Bronchial epithelial cell (primary cell): ENCODE results near the gene NFATC4. TPM values are rescaled to one million over a fixed set of nuclear protein-coding genes. Genes with fewer than 3 reads are reported as not detected.

ENCODE experiments used
- DNase-seq: peaks from one replicate; pipeline ENCODE4 v3.0.0-alpha.2; 2010; ENCODE audit warnings: low read depth
- FAIRE-seq: peaks from 2 replicates; lab custom pipeline; 2011; peaks lifted over from hg19 to GRCh38; lab: Jason Lieb, UNC
- H3K27me3 ChIP-seq: 2 replicates; pipeline ENCODE4 v1.5.1; 2011; ENCODE audit warnings: low read length; ENCODE audit not compliant: control insufficient read depth, insufficient read depth
- H3K36me3 ChIP-seq: 2 replicates; pipeline ENCODE4 v1.5.1; 2011; ENCODE audit warnings: low read length; ENCODE audit not compliant: control insufficient read depth, insufficient read depth
- H3K4me3 ChIP-seq: 2 replicates; pipeline ENCODE4 v1.5.1; 2011; ENCODE audit warnings: mild to moderate bottlenecking, low read depth, low read length, control low read depth
- CTCF ChIP-seq: IDR thresholded peaks from 2 replicates; pipeline ENCODE4 v1.5.1; 2011; ENCODE audit warnings: mild to moderate bottlenecking, moderate library complexity, low read length, control low read depth, inconsistent platforms; ENCODE audit not compliant: insufficient read depth, severe bottlenecking
- total RNA-seq: library from RNA; depleted of rRNA; stranded (reverse); fragments of >200 nt; gene quantifications from 2 replicates; pipeline ENCODE4 v1.2.1, GENCODE V29; 2014

Gene NFATC4
- total RNA-seq, 1 donor from 2014 or later = 4.7 TPM

GRCh38 chr14:24362241-24362960, 5.6 kb upstream of the NFATC4 start:
- no peaks in the 10 kb centered on the region for H3K27me3 ChIP-seq
- no peak for FAIRE-seq
- no peaks in the 10 kb centered on the region for H3K36me3 ChIP-seq
- TF ChIP-seq CTCF = no peak
- no peak for DNase-seq
- no peak overlapping the region for H3K4me3 ChIP-seq

DNA sequence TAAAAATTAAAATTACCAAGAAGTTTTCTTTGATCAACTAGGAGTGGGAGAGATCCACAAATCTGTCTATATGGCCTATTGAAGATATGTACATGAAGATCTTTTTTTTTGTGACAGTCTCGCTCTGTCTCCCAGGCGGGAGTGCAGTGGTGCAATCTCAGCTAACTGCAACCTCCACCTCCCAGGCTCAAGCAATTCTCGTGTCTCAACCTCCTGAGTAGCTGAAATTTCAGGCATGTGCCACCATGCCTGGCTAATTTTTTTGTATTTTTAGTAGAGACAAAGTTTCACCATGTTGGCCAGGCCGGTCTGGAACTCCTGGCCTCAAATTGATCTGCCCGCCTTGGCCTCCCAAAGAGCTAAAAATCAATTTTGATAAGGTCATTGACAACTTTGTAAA, 4.6 kb upstream of the NFATC4 start:
- DNase-seq (no peak), FAIRE-seq (no peak)
- no peak for TF ChIP-seq CTCF
- Histone ChIP-seq H3K27me3 (no peaks in the 10 kb centered on the region), H3K4me3 (no peak overlapping the region), H3K36me3 (no peaks in the 10 kb centered on the region)

GRCh38 chr14:24364841-24365240, 3.1 kb upstream of the NFATC4 start:
- FAIRE-seq (no peak), DNase-seq (no peak)
- no peak for TF ChIP-seq CTCF
- Histone ChIP-seq H3K36me3 (peaks cover 1% of the 10 kb centered on the region), H3K4me3 (no peak overlapping the region), H3K27me3 (no peaks in the 10 kb centered on the region)

- no peak for FAIRE-seq
- Histone ChIP-seq H3K27me3 (no peaks in the 10 kb centered on the region), H3K4me3 (peak overlapping the region; percentile 65), H3K36me3 (peaks cover 1% of the 10 kb centered on the region)
- TF ChIP-seq CTCF = peak; percentile 95
- peak; percentile 88 for DNase-seq
These were observed 2.2 kb upstream of the NFATC4 start for GRCh38 chr14:24365600-24366412.

DNA sequence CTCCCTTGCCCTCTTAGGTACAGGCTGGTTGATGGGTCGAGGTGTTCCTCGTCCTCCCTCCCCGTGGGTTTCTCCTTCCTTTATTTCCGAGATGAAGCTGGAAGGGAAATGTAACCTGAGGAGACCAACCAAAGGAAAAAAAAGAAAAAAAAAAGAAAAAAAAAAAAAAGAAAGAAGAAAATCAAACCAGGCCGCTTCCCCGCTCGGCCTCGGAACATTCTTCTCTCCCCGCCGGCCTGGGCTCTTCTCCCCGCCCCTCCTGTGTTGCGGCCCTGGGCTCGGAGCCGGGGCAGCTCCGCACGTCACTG, 1.6 kb upstream of the NFATC4 start:
- Histone ChIP-seq H3K36me3 (peaks cover 1% of the 10 kb centered on the region), H3K4me3 (peak overlapping the region; percentile 65), H3K27me3 (no peaks in the 10 kb centered on the region)
- DNase-seq (no peak), FAIRE-seq (no peak)
- TF ChIP-seq CTCF = no peak
